Fibroblast of peridontal ligament (primary cell): ENCODE results near the gene TMED3.

Experiments used
- DNase-seq: peaks from one replicate; pipeline ENCODE4 v3.0.0-alpha.2; 2010; ENCODE audit errors: extremely low read depth

TMED3 gene

DNA sequence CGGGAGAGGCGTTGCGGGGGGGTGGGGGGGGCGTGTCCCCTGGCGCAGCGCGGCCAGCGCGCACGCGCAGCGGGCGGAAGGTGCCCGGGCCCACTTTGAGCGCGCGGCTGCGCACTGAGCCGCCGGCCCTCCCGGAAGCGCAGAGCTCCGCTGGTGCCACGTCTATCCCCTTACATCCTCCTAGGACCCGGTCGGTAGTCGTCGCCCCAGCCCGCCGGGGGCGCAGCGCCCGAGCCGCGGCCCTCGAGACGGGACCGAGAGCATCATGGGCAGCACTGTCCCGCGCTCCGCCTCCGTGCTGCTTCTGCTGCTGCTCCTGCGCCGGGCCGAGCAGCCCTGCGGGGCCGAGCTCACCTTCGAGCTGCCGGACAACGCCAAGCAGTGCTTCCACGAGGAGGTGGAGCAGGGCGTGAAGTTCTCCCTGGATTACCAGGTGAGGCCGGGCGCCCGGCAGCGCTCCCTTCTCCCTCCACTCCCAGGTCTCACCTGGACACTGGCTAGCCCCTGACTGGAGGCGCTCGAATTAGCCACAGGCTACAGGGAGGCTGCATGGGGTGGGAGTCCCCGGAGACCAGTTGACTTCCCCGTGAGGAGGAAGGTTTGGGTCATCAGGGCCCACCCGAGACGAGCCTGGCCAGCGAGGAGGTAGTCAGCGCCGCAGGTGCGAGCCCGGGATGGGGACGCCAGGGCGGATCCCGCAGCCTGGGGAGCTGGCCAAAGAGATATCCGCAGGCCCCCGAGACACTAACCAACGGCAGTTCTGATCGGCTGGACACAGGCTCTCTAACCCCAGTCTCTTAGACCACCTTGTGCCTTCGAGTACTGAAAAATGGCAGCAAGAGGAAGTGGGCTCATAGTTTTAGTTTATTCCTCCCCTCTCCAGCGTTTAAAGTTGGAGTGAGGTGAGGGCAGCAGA, at the start of gene TMED3:
Gene TMED3, plus strand, starts transcription at position 128 of the 916 bp plus-strand sequence. Its CDS starts 138 bp downstream, at position 266.
- peak; percentile 85 for DNase-seq

- DNase-seq = no peak
Observed at GRCh38 chr15:79261836-79262235, 49.1 kb upstream of the TMED3 start.

GRCh38 chr15:79265167-79265566, 45.7 kb upstream of the TMED3 start:
- DNase-seq = no peak

- DNase-seq = no peak
Observed at GRCh38 chr15:79265987-79266579, 44.8 kb upstream of the TMED3 start.

GRCh38 chr15:79282371-79283251, 28.3 kb upstream of the TMED3 start, which contains the start of gene ANKRD34C:
TSS of gene ANKRD34C (plus strand) at chr15:79282722. CDS start at chr15:79293285, 10,563 bp downstream.
- no peak for DNase-seq

DNA sequence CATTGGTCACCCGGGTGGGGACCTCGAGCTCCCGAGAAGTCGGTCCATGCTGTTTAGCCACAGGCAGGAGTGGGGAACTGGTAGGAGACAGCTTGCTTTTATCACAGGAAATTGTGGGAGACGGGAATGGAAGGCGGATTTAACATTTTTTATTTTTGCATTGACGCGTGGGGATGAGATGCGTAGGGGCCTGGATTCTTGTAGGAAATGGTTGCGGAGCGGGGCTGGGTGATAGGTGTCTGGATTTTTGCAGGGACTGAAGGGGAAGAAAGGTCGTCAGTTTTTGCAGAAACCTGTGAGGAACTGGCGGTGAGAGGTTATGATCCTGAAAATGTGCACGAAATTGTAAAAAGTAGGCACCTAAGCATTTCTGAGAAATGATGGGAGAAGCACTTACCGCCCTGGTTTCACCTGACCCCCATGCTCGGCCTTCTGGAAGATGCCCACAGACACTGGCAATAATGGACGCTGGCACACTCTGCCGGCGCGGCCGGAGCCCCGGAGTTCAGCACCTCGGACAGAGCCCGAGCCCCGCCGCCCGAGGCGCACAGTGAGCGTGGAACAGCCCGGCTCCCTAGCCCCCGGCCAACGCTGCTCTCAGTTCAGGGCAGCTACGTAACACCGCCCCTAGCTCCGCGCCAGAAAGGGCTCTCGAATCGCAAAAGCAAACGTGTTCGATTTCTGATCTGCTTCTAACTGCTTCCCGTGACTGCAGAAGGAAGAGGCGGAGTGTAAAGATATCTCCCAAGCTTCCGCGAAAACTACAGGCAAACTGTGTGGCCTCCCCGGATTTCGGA, 27.5 kb upstream of the TMED3 start:
- DNase-seq = peak; percentile 19

GRCh38 chr15:79290642-79291275, 20.2 kb upstream of the TMED3 start:
- DNase-seq = no peak

- DNase-seq = no peak
Observed at GRCh38 chr15:79292011-79292410, 18.9 kb upstream of the TMED3 start.

- DNase-seq = no peak
Observed at GRCh38 chr15:79294075-79294474, 16.8 kb upstream of the TMED3 start.

- no peak for DNase-seq
Observed at GRCh38 chr15:79296583-79296982, 14.3 kb upstream of the TMED3 start.

DNA sequence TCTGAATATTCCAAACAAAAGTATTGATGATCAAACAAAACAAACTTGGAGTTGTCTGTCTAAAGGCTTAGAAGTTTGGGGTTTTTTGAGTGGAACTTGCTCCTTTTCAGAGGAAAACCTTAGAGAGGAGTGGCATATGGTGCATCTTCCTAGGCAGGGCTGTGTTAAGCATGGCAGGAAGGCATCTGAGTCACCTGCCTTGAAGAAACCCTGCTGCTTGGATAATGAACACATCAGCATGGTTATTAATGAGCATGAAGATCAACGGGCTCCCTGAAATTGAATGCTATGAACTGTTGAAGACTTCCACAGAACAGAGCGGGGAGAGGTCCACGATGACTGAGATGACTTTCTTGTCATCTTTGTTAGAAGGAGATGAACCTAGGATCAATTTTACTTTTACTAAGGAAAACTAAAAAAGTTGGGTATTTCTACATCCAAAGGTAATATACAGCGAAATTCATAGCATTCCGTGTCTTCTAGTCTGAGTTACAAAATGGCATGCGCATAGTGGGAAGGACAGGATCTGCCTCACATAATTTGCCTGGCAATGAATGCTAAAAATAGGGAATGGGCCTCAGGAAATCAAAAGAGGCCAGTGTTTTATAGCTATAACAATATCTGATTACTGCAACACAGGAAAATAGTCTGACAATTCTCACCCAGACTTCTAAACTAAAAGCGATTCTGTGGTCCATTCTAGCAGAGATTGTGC, 11.6 kb upstream of the TMED3 start:
- DNase-seq = no peak

GRCh38 chr15:79299841-79300235, 11.1 kb upstream of the TMED3 start:
- DNase-seq = no peak

DNA sequence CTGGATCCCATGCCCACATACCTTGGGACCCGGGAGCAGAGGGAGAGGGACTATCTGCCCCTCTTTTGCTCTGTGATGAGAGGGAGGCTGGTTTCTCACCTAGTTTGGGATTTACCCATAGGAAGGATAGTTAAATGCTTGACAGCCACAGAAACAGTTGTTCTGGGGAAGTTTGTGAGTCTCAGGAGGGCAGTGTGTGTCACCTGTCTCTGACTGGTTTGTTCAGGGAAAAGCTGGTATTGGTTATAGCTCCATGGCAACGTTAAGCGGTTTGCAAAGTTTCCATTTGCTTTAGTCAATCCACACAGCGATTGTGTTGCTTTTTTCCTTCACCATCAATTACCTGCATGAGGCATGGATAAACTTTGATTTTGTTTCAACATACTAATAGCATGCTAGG, 3.7 kb upstream of the TMED3 start:
- no peak for DNase-seq

- no peak for DNase-seq
Observed at GRCh38 chr15:79308874-79309273, 2.0 kb upstream of the TMED3 start.

GRCh38 chr15:79310612-79310984, 314 bp upstream of the TMED3 start:
- peak; percentile 27 for DNase-seq

DNA sequence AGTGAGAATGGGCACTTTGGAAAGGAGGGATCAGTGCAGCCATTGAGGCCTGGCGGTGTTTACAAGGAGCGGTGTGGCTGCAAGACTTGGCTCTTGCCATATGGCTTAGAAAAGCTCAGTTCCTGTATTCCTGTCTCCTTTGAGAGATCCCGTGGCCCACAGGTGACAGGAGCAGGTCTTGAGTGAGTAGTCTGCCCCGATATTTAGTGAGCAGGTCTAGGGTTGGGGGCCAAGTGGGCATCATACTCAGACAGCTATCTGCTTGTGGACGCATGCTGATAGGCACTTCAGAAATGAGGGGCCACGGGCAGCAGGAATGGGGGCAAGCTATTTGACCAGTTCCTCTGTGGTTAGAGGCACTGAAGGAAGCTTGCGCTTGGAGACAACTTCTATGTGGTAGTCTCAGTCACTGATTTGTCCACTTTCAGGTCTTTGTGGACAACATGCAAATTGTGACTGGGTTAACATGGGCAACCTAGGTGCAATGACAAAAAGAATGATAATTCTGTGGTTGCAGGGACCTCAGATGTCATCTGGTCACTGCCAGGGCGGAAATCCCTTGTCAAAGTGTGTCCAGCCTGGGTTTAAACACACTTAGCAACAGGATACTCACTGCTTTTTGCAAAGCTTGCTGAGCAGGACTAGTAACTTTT, 1.1 kb downstream of the TMED3 start:
- peak; percentile 2 for DNase-seq

- DNase-seq = no peak
Observed at GRCh38 chr15:79314186-79314585, 3.3 kb downstream of the TMED3 start.

GRCh38 chr15:79314811-79315210, 3.9 kb downstream of the TMED3 start:
- DNase-seq = no peak

DNA sequence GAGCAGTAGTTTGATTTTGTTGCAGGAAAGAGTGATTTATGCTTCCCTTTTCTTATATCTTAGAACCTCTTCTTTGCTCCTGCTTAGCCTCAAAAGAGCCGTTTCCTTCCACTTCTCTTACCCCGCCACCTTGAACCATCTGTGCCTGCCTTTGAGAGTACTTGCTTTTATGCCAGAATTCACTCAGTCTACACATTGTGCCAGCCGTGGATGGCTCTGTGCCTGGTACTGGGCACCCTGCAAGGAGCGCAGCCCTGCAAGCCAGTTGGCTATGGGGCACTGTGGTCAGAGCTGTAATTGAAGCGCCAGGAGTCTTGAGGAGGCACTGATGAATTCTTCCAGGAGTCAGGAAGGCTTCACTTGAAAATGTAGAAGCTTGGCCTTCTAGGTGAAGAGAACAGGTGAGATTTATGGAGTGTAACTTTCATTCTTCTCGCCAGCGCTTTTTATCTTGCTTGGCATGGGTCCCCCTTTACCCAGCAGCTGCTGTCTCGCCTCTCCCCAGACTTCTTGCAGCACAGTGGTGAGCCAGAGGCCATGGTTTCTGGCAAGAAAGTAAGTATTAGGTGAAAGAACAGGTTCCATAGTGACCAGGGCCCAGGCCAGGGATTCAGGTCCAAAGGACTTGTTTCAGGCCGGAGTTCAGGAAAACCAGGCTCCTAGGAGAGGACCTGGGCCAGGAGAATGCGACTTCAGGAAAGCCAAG, 4.9 kb downstream of the TMED3 start:
- no peak for DNase-seq
